CD4-positive, alpha-beta T cell treated with Interleukin-4 for 1 hour (primary cell): Measurements from ENCODE around the gene SFXN3.
"Not testable (repeated sequence)": the region's sequence is repeated elsewhere in the genome, so short reads cannot be mapped to it uniquely, and the experiment has no call there.

Source experiments
- DNase-seq, 2 donors: peaks; one replicate each; pipeline ENCODE4 v3.0.0-alpha.2; 2020 to 2022

Gene SFXN3

DNA sequence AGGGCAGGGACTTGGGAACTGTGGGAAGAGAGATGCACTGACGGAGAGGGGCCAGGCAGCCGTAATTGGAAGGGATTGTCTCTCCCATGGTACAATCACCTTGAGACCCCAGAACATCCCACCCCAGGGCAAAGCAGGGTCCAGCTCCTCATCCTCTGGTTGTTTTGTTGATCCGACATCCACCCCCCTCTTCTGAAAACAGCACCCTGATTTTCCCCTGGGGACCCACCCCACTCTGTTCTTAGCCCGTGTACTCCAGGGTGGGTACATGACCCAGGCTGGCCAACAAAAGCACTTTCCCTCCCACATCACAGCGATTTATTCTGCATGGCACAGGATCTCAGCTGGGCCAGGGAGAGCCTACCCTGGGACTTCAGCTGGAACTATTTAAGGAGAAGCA is 14.2 kb upstream of the SFXN3 start:
- DNase-seq, result no peak

DNA sequence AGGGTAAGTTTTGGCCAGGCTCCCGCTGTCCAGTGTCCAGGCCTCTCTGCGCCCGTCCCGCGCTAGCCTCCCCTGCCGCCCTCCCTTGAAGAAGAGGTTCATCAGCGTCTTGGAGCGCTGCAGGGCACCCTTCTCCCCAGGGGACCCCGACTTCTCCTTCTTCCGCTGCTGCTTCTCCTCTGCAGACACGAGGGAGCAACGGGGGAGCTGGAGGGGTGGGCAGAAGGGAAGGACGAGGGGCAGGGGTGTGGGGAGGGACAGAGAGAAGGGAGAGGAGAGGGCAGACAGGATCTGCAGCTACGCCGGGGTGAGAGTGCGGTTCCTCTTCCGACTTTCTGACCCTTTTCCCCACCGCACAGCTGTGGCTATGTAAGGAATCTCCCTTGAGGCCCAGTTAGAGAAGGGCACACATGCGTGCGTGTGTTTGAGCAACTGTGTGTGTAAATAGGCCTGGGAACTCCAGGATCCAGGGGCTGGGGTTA is 12.9 kb upstream of the SFXN3 start:
- peak in 1 of 2 donors; percentile 39 for DNase-seq

DNA sequence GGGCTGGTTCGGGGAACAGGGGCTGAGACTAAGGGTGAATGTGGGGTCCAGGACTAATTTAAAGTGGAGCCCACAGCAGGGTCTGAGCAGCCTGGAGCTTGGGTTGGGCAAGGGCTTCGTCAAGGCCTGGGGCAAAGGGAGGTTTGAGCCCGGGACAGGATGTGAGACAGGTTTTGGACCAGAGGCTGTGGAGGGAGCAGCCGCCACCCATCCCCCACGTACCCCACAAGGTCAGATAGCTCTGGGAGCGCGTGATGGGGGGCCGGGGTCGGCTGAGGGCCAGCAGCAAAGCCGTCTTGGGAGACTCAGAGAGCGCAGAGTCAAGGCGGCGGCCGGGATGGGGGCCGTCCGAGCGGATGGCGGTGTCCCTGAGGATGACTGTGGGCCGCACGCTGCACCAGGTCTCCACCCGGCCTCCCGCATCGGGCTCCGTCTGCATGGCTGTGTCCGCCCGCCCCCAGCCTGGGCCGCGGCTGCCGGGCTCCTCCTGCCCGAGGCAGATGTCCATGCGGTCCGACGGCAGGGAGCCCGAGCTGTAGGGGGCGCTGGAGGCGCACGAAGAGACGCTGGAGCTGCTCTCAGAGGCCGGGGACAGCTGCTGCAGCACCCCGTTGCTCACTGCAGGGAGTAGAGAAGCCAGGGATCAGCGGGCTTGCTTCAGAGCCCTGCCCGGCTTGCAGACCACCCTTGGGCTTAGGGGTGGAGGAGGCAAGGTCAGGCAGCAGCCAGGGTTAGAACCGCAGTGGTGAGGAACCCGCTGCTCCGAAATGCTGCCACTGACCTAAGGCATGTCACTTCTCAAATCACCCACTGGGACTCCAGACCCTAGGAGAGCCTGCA is 12.2 kb upstream of the SFXN3 start:
- peak; percentile 69 for DNase-seq

DNA sequence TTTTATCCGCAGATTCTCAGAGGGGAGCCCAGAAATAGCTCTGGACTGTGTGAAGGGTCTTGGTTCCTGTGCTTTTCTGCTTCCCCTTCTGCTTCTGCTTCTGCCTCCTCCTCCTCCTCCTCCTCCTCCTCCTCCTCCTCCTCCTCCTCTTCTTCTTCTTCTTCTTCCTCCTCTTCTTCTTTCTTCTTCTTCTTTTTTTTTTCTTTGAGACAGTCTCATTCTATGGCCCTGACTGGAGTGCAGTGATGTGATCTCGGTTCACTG is 11.7 kb upstream of the SFXN3 start:
- no peak for DNase-seq

DNA sequence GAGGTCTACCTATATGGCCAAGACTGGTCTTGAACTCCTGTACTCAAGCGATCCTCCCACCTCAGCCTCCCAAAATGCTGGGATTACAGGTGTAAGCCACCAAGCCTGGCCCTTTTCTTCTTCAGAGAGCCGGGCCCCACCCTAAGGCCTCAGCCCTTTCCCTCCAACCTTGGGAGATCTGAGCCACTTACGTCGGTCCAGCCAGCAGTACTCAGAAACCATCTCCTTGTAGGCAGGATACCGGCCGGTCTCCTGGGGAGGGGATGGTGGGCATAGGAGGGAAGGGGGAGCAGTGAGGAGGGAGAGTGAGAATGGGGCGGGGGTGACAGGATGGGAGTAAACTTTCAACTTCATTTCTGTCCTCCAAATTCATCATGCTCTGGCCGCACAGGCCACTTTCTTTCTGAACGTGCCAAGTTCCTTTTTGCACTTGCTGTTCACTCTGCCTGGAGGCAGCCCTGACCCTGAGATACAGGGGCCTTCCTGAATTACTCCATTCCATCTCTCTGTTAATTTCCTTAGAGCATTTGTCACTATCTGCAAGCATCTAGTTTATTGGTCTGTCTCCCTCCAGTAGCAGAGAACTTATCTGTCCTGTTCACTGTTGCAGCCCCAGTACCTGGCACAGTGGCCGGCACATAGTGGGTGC is 10.5 kb upstream of the SFXN3 start:
- no peak for DNase-seq

DNA sequence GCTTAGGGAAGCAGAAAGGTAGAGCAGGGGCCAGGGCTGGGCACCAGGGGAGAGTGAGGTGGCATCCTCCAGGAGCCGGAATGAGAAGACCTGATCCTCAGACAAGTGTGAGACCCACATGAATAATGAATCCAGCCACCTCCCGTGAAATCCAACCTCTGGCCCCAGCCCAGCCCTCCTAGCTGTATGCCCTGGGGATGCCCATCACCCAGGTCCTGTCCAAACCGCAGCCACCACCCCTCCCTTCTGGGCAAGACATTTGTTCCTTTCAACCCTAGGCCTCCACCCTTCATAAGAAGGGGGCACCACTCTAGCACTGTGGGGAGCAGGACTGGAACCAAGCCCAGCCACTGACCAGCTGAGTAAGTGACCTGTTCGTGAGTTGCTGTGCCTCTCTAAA is 9.8 kb upstream of the SFXN3 start:
- no peak for DNase-seq

DNA sequence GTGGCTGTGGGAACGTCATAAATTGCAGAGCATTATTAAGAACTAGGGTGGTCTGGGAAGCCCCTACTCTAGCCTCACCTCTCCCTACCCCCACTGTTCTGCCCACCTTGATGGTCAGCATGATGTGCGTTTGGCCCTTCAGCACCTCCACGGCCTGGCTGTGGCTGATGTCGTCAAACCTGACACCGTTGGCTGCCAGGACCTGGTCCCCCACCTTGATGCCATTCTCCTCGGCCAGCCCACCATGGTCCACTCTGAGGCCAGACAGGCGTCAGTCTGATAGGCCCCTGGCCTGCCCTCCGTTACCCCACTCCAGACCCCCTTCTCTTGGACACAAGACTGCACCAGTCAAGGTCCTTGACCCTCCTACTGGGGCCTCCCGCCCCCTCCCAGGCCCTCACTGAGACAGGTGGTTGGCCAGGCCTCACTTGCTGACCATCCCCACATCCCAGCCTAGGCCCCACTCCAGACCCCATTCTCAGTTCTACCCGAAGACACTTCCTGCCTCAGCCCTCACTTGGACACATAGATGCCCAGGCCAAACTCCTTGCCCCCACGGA is 9.3 kb upstream of the SFXN3 start:
- no peak for DNase-seq

DNA sequence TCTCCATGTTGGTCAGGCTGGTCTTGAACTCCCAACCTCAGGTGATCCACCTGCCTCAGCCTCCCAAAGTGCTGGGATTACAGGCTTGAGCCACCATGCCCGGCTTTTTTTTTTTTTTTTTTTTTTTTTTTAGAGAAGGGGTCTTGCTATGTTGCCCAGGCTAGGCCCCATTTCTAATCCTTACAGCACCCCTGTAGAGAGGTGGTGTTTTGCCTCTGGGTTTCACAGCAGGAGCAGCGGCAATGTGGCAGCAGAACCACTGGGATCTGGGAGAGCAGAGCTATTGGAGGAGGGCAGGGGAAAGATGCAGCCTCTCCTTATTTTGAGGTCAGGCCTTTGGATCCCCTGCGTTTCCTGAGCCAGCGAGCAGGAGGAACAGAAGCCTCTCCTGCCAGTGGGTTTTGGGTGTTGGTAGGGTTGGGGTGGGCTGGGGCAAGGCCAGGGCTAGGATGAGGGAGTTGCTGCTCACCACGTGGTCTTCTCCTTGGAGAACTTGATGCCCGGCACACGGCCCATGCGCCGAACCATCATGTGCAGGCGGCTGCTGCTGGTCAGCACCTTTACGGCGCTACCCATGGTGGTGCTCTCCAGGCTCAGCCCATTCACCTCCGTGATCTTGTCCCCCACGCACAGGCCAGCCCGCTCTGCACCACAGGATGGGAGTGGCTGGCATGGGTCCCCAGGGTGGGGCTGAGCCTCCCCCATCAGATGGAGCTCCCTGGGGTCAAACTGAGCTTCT is 7.9 kb upstream of the SFXN3 start:
- DNase-seq, result no peak

DNA sequence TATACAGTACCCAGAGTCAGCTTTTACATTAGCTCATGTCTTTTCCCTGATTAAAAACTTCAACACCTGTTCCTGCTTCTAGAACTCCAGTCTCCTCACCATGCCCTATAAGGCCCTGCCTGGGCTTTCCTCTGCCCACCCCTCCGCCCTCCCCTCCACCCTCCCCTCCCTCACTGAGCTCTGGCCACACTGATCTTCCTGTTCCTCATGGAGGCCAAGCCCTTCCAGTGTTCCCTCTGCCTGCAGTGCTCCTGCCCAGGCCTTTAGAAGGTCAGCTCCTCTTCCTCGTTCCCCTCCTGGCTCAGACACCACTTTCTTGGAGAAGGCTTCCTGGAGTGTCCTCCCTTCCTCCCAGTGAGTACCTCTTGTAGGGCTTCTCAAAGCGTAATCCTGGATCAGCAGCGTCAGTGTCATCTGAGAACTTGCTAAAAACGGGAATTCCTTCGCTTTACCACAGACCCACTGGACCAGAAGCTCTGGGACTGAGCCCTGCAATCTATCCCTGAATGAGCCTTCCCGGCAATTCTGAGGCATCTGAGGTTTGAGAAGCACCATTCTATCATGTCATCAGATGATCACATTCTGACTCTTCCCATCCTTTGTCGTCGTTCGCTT is 3.8 kb upstream of the SFXN3 start:
- DNase-seq, result no peak

DNA sequence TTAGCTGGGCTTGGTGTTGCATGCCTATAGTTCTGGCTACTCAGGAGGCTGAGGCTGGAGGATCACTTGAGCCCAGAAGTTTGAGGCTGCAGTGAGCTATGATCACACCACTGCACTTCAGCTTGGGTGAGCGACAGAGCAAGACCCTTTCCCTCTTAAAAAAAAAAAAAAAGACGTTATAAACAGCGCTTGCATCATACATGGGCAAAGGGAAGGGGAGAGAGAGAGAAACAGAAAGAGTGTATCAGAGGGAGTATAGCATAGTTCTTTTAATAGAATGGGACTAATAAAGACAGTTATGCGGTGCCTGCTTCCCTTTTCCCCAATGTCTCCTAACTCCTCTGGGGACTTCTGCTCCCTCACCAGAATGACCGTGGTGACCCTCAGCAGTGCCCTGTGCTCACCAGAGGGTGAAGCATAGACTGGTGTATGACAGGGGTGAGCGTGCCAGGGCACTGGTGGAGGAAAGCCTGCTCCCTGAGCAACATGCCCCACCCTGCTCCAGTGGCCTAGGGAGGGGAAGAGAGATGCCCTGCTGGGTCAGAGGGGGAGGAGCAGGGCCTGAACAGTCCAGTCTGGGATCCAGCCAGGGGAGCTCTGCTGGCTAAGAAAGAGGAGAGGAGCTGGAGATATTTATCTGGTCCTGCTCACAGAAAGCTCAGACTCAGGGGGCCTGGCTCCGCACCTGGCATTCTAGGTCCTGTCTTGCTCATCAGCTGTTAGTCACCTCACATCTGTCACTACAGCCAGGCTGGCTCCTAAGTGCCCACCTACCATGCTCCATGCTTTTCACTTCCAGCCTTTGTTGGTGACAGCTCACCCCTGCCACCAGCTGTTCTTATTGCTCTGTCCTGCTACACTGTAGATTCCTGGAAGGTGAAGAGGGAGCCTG is 2.3 kb upstream of the SFXN3 start:
- DNase-seq, result no peak

DNA sequence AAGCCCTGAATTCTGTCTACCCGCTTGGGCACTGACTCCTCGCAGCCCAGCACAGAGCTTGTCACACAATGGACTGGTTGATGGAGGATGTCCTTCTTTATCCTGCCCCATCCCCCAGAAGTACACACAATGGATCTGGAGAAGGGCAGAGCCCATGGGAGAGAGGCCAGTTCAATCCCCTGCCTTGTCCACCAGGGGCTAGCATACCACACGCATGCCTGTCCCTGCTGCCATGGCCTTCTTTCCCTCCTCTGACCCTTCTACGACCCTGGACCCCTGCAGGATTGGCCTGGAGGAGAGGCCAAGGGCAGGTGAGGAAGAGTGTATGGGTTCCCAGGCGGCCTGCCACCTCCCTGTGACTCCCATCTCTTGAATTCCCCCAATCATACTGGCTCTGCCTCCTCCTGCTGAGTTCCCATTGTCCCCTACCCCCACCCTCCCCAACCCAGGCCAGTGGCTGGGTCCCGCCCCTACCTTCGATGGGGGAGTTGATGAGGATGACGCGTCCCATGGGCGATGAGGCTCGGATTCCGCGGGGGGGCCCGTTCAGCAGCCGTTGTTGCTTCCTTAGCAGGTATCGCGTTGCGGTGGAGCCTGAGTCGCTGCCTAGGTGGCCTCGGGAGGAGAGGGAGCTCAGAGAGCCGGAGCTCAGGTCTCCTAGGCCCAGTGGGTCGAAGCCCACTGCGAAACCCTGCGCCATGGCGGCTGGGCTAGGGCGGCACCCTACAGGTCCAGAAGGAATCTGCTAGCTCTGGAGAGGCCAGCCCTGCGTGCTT is 1.3 kb upstream of the SFXN3 start:
- DNase-seq, result no peak

DNA sequence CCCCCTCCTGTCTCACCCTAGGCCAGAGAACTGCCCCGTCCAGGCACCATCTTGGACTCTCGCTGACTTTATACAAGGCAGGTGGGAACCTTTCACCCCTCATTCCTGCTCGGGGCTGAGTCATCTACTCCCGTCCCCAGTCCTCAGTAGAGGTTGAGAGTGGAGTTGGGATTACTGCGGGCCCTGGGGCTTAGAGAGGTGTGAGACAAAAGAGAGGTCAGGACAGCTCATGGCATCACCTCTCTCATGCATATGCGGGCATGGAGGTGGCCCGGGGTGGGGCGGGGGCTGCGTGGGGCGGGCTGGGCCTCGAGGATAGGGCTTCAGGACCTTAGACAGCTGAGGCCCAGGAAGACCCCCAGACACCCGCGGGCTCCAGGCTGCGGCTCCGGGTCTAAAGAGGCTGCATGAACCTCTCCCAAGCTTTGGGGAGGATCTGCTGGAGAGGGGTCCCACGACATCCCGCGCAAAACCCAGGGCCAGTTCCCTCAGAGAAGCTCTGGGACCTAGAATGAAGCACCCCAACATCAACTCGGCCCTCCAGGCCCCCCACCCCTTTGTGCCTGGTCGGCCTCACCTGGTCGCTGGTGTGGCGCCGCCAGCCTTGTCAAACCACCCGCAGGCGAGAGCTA is 422 bp upstream of the SFXN3 start:
- DNase-seq, result no peak

DNA sequence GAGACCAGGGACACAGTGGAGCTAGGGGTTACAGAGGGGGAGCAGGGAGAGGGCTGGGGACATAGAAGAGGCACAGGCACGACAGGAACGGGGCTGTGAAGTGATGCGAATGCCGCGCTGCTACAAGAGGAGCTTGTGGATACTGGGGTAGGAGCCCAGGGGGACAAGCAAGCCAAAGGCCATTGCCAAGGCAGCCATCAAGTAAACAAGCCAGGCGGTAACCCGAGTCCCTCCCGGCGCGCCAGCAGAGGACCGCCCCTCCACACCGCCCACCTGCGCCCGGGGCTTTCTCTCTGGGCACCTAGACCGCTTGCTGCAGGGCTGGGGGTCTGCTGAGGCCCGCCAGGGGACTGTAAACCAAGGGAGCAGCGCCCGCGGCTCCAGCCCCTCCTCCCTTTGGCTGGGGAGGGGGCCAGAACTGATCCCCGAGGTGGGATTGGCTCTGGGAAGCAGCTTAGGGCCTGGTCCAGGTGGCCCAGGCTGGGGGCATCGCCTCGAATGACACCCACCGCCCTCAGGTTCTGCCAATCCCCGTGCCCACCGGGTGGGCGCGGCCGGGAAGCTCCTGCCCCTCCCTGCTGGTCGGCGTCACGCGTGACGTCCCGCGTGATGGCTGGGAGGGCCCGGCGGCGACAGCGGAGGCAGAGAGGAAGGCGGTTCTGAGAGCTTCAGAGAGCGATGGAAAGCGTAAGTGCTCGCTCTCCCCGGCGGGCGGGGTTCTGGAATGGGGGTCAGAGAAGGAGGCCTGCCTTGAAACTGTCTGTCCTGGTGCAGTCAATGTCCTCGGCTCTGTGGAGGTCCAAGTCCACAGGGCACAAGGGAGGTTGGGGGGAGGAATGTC is 982 bp downstream of the SFXN3 start:
- peak; percentile 82 to 84 for DNase-seq

DNA sequence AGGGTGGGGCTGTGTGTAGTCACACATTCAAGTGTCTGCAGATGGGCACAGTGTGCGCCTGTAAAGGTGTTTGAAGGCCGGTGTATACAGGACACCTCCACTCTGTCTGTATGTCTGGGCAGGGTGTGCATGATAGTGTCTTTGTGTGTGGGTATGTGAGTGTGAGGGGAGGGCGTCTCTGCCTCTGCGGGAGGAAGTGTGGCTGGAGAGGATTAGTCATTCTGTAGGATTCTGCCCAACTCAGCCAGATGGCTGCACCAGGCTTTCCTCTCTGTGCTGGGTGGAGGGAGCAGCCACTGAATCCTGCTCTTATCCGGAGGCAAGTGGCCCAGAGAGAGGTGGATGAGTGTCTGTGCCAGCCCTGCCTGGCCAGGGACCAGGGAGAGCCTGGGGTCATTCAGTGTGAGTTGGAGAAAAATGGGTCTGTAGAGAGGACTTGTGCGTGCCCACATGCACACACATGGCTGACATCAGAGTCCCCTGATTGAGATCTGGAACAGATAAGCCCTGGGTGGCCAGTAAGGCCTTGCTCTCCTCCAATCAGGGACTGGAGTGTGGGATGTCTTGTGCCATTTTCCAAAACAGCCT is 1.7 kb downstream of the SFXN3 start:
- DNase-seq, result peak; percentile 46 to 59

DNA sequence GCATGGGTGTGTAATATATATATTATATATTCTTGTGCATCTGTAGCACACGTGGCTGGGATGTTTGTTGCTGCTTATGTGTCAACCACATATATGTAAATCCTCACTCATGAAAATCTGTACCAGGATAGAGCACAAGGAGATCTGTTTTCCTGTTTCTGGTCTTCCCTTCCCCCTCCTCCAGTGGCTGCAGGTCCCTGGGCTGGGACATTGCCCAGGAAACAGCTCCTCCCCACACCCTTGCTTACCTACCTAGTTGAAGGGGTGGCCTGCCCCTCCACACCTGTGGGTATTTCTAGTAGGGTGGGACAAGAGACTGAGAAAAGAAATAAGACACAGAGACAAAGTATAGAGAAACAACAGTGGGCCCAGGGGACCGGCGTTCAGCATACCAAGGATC is 2.2 kb downstream of the SFXN3 start:
- no peak for DNase-seq

DNA sequence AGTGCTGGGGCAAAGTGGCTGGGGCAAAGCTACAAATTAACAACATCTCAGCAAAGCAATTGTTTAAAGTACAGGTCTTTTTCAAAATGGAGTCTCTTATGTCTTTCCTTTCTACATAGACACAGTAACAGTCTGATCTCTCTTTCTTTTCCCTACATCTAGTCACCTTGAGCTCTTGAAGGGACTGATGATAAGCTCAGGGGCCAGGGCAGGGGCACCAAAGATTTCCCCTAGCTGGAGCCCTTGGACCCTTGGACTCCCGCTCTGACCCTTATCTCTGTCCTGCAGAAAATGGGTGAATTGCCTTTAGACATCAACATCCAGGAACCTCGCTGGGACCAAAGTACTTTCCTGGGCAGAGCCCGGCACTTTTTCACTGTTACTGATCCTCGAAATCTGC is 3.4 kb downstream of the SFXN3 start:
- DNase-seq, result not testable (repeated sequence)

DNA sequence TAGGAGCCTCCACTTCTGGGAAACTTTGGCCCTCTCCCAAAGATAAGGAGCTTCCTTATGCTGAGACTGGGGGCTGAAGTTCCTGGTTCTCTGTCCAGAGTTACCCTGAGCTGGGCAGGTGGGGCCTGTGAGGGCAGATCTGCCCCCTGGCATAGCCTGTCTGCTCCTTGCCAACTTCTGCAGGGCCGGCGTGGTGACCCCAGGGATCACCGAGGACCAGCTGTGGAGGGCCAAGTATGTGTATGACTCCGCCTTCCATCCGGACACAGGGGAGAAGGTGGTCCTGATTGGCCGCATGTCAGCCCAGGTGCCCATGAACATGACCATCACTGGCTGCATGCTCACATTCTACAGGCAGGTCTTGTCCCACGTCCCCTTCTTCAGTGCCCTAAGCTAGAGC is 4.3 kb downstream of the SFXN3 start:
- no peak for DNase-seq

DNA sequence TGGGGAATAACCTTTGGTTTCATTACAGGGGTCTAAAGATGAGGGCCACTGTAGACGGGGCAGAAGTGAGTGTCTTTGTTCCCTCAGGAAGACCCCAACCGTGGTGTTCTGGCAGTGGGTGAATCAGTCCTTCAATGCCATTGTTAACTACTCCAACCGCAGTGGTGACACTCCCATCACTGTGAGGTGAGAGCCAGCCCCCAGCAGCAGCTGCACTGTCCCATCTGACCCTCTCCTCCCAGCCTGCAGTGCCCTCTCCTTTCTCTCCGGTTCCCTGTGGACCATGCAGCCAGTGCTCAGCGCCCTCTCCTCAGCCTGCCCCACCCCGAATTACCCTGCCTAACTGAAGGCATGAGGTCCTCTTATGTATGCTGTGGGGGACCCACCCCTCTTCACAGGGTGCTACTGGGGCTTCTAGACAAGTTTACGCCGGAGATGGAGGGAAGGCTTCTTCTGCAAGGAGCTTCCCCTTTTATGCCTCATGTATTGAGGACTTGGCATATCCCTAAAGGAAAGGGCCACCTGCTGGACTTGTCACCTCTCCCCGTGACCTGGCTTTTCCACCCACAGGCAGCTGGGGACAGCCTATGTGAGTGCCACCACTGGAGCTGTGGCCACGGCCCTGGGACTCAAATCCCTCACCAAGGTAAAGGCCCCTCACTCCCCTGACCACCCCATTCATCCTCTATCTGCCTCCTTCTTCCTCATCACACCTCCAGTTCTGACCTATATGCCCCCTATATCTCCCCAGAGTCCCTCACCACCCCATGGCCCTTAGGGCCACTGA is 5.1 kb downstream of the SFXN3 start:
- no peak for DNase-seq

DNA sequence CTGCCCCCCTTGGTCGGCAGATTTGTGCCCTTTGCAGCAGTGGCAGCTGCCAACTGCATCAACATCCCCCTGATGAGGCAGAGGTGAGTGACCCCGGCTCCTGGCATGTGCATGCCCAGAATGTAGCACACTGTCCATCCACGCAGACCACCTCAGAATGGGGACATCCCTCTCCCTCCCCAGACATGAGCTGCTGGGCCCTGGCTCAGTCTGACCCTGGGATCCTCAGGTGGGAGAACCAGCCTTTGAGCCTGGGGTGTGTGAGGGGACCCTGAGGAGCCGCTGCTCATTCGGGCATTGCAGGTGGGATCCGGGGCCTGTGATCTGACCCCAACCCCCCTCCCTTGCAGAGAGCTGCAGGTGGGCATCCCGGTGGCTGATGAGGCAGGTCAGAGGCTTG is 5.7 kb downstream of the SFXN3 start:
- DNase-seq, result no peak
